ENCODE results near the gene BOLA2. TPM values are rescaled to one million over a fixed set of nuclear protein-coding genes. Genes with fewer than 3 reads are reported as not detected.
"Not testable (repeated sequence)": the region's sequence is repeated elsewhere in the genome, so short reads cannot be mapped to it uniquely, and the experiment has no call there.

The BOLA2 gene
- total RNA-seq, 1 donor from 2014 or later: 22.0 TPM

- H3K27ac Mint-ChIP-seq; H3K4me3 Mint-ChIP-seq; H3K27me3 Mint-ChIP-seq (ENCODE audit: insufficient read depth): not testable (repeated sequence)
Observed at GRCh38 chr16:29425390-29425789, 28.8 kb downstream of the BOLA2 start.

GRCh38 chr16:29423587-29423986 lies 30.6 kb downstream of the BOLA2 start:
- DNase-seq (ENCODE audit: low spot score); intact Hi-C loops (cut with micrococcal nuclease); H3K9me3 Mint-ChIP-seq; H3K4me1 Mint-ChIP-seq (ENCODE audit: low read depth); H3K4me3 Mint-ChIP-seq; H3K27me3 Mint-ChIP-seq (ENCODE audit: insufficient read depth); H3K27ac Mint-ChIP-seq: not testable (repeated sequence)
- H3K36me3 Mint-ChIP-seq (ENCODE audit: low read depth): peaks cover 10% of the 10 kb centered on the region

More at GRCh38 chr16:29425390-29425789, 28.8 kb downstream of the BOLA2 start:
- H3K9me3 Mint-ChIP-seq; H3K4me1 Mint-ChIP-seq (ENCODE audit: low read depth); DNase-seq (ENCODE audit: low spot score); intact Hi-C loops (cut with micrococcal nuclease): not testable (repeated sequence)
- H3K36me3 Mint-ChIP-seq (ENCODE audit: low read depth): peaks cover 10% of the 10 kb centered on the region

GRCh38 chr16:29405249-29405648 lies 48.9 kb downstream of the BOLA2 start:
- H3K36me3 Mint-ChIP-seq (ENCODE audit: low read depth); intact Hi-C loops (cut with micrococcal nuclease); H3K4me3 Mint-ChIP-seq; DNase-seq (ENCODE audit: low spot score); H3K4me1 Mint-ChIP-seq (ENCODE audit: low read depth); H3K27ac Mint-ChIP-seq; H3K27me3 Mint-ChIP-seq (ENCODE audit: insufficient read depth); H3K9me3 Mint-ChIP-seq: not testable (repeated sequence)

Other genes starting within 250 kb of the BOLA2 start
- 2.4 and 2.7 TPM in 2 replicates for gene NPIPB11, start 47.6 kb downstream of the BOLA2 start, total RNA-seq
- 59.6 and 63.3 TPM in 2 replicates for gene SLX1B, start 182 bp upstream of the BOLA2 start, total RNA-seq
- 2.7 and 2.9 TPM in 2 replicates for gene SULT1A4, start 5.6 kb upstream of the BOLA2 start, total RNA-seq
- gene NPIPB12, start 52.1 kb upstream of the BOLA2 start, total RNA-seq: 99.0 and 104 TPM in 2 replicates
- 191 and 196 TPM in 2 replicates for gene SPN, start 208.9 kb upstream of the BOLA2 start, total RNA-seq
- gene QPRT, start 224.8 kb upstream of the BOLA2 start, total RNA-seq: 6.3 and 6.5 TPM in 2 replicates